ENCODE results near the gene ARHGAP22. TPM values are rescaled to one million over a fixed set of nuclear protein-coding genes. Genes with fewer than 3 reads are reported as not detected.

Gene ARHGAP22
- total RNA-seq, 1 donor from 2014 or later = 0.82 TPM

DNA sequence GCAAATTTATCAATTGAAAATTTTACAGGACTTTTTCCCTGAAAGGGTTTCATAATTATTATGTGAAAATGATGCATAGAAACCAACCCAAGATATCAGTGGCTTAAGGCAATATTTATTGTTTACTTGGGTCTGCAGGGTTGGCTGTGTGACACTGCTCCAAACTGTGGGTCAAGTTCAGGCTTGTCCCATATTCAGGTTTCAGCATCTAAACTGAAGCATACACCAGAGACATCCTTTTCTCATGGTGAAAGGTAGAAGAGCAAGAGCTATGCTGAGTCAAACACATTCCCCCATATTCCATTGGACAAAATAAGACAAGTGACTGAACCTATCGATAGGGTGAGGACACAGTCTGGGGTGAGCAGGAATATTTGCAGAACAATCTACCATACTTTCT lies 187.5 kb downstream of the ARHGAP22 start:
- H3K36me3 Mint-ChIP-seq (ENCODE audit: low read depth) = peaks cover 30% of the 10 kb centered on the region
- no peak overlapping the region for H3K27ac Mint-ChIP-seq
- ATAC-seq (ENCODE audit: low read depth) = no peak
- ChIA-PET POLR2A (no interaction called here), CTCF (no interaction called here)
- no peak for DNase-seq
- H3K4me1 Mint-ChIP-seq = no peaks in the 10 kb centered on the region
- no peak overlapping the region for H3K4me3 Mint-ChIP-seq
- intact Hi-C loops (cut with micrococcal nuclease) = no loop called here
- H3K27me3 Mint-ChIP-seq = no peaks in the 10 kb centered on the region
- peaks cover 5% of the 10 kb centered on the region for H3K9me3 Mint-ChIP-seq
- TF ChIP-seq, protein P1, sequence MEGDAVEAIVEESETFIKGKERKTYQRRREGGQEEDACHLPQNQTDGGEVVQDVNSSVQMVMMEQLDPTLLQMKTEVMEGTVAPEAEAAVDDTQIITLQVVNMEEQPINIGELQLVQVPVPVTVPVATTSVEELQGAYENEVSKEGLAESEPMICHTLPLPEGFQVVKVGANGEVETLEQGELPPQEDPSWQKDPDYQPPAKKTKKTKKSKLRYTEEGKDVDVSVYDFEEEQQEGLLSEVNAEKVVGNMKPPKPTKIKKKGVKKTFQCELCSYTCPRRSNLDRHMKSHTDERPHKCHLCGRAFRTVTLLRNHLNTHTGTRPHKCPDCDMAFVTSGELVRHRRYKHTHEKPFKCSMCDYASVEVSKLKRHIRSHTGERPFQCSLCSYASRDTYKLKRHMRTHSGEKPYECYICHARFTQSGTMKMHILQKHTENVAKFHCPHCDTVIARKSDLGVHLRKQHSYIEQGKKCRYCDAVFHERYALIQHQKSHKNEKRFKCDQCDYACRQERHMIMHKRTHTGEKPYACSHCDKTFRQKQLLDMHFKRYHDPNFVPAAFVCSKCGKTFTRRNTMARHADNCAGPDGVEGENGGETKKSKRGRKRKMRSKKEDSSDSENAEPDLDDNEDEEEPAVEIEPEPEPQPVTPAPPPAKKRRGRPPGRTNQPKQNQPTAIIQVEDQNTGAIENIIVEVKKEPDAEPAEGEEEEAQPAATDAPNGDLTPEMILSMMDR (IDR thresholded peaks at IDR 0.05) = no peak

DNA sequence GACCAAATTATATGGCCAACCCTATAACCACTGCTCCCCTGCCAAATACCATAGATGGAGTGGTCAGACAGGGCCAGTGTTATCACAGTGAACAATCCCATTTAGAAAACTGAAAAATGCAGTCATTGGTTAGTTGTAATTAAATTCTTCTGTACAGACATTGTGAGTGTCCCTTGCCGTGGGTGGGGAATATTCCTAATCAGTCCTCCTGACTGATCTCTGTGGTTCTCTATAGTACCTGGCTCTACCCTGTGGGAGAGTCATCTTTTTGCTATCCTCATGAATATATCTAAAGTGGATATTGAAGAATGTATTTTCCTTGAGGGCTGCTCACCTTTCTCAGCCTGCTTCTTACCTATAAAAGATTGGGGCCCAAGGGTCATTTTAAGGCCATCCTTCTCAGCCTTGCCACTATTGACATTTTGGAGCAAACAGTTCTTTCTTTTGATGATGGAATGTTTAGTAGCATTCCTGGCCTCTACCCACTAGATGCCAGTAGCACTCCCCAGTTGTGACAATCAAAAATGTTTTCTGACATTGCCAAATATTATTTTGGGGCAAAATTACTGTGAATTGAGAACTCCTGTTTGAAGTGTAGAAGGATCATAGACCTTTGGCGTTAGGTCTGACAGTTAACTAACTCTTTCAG lies 188.2 kb downstream of the ARHGAP22 start:
- Mint-ChIP-seq H3K36me3 (ENCODE audit: low read depth) (peaks cover 37% of the 10 kb centered on the region), H3K4me1 (no peaks in the 10 kb centered on the region)

DNA sequence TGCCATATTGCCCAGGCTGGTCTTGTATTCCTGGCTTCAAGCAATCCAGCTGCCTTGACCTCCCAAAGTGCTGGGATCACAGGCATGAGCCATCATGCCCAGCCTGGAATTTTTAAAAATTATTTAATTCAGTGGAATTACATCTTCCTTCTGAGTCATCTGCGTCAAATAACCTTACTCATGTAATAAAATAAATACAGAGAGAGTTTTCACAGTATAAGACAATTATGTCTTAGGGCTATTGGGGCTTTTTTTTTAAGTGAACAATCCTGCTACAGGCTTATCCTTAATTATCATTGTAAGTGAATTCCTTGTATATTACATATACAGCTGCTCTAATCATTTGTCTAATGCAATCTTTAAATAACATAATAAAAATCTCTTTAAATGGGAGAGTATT lies 190.1 kb downstream of the ARHGAP22 start:
- ChIA-PET CTCF (no interaction called here), POLR2A (no interaction called here)
- no peaks in the 10 kb centered on the region for H3K4me1 Mint-ChIP-seq
- peaks cover 50% of the 10 kb centered on the region for H3K36me3 Mint-ChIP-seq (ENCODE audit: low read depth)
- TF ChIP-seq, protein P1 (IDR thresholded peaks at IDR 0.05) = no peak
- H3K27ac Mint-ChIP-seq = no peak overlapping the region
- H3K4me3 Mint-ChIP-seq = no peak overlapping the region
- ATAC-seq (ENCODE audit: low read depth) (no peak), DNase-seq (no peak)
- H3K27me3 Mint-ChIP-seq = no peaks in the 10 kb centered on the region
- H3K9me3 Mint-ChIP-seq = peaks cover 11% of the 10 kb centered on the region
- intact Hi-C loops (cut with micrococcal nuclease) = no loop called here

More for the DNA sequence above, 188.2 kb downstream of the ARHGAP22 start:
- H3K4me3 Mint-ChIP-seq = no peak overlapping the region
- DNase-seq (no peak), ATAC-seq (ENCODE audit: low read depth) (no peak)
- intact Hi-C loops (cut with micrococcal nuclease) = no loop called here
- CTCF ChIA-PET = no interaction called here
- POLR2A ChIA-PET = no interaction called here
- no peaks in the 10 kb centered on the region for H3K27me3 Mint-ChIP-seq
- peaks cover 11% of the 10 kb centered on the region for H3K9me3 Mint-ChIP-seq
- H3K27ac Mint-ChIP-seq = no peak overlapping the region
- TF ChIP-seq, protein P1 (IDR thresholded peaks at IDR 0.05) = no peak

DNA sequence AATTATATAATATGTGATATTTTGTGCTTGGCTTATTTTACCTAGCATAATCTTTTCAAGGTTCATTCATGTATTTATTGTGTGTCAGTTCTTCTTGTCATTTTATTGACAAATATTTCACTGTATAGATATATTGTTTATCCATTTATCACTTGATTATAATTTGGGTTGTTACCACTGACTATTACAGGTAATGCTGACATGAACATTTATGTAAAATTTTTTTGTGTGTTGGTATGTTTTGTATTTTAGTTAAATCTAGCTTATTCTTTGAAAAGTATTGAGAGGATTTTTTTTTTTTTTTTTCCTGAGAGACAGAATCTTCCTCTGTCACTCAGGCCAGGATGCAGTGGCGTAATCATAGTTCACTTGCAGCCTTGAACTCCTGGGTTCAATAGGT lies 190.7 kb downstream of the ARHGAP22 start:
- Mint-ChIP-seq H3K9me3 (peaks cover 11% of the 10 kb centered on the region), H3K27me3 (no peaks in the 10 kb centered on the region), H3K27ac (no peak overlapping the region), H3K36me3 (ENCODE audit: low read depth) (peaks cover 51% of the 10 kb centered on the region), H3K4me3 (no peak overlapping the region), H3K4me1 (no peaks in the 10 kb centered on the region)
- TF ChIP-seq, protein P1 (IDR thresholded peaks at IDR 0.05) = no peak
- intact Hi-C loops (cut with micrococcal nuclease) = no loop called here
- ATAC-seq (ENCODE audit: low read depth) = no peak
- POLR2A ChIA-PET = interaction anchor here (0.7 kb wide), 1 partner anchor 266 kb away, joined by 6 read pairs; no protein-coding TSS in a partner anchor
- CTCF ChIA-PET = interaction anchor here (0.7 kb wide), 1 partner anchor 11 kb away, joined by 3 read pairs; no protein-coding TSS in a partner anchor
- no peak for DNase-seq

DNA sequence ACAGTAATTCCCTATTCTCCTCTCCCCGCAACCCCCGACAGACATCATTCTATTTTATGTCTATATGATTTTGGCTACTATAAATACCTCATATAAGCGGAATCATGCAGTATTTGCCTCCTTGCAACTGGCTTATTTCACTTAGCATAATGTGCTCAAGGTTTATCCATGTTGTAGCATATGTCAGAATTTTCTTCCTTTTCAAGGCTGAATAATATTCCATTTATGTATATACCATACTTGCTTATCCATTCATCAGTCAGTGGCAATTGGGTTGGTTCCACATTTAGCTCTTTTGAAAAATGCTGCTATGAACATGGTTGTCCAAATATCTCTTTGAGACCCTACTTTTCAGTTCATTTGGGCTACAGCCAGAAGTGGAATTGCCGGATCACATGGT lies 191.9 kb downstream of the ARHGAP22 start:
- Mint-ChIP-seq H3K4me1 (no peaks in the 10 kb centered on the region), H3K27ac (no peak overlapping the region), H3K27me3 (no peaks in the 10 kb centered on the region), H3K9me3 (peaks cover 11% of the 10 kb centered on the region), H3K36me3 (ENCODE audit: low read depth) (peaks cover 51% of the 10 kb centered on the region), H3K4me3 (no peak overlapping the region)
- ATAC-seq (ENCODE audit: low read depth) = no peak
- TF ChIP-seq, protein P1 (IDR thresholded peaks at IDR 0.05) = no peak
- POLR2A ChIA-PET = no interaction called here
- intact Hi-C loops (cut with micrococcal nuclease) = no loop called here
- CTCF ChIA-PET = no interaction called here
- DNase-seq = no peak

Data from activated B cell treated with CpG ODN at 0.5 μM for 24 hours (primary cell).